GM18909 (cell line): Measurements from ENCODE around the gene OR2AT4.
"Not testable (repeated sequence)": the region's sequence is repeated elsewhere in the genome, so short reads cannot be mapped to it uniquely, and the experiment has no call there.

Experiments used
- ATAC-seq: cut with Tn5 transposase; IDR thresholded peaks from one replicate; pipeline ENCODE4 v1.9.1; 2021; ENCODE audit warnings: mild to moderate bottlenecking; ENCODE audit not compliant: unreplicated experiment, poor library complexity

The OR2AT4 gene

DNA sequence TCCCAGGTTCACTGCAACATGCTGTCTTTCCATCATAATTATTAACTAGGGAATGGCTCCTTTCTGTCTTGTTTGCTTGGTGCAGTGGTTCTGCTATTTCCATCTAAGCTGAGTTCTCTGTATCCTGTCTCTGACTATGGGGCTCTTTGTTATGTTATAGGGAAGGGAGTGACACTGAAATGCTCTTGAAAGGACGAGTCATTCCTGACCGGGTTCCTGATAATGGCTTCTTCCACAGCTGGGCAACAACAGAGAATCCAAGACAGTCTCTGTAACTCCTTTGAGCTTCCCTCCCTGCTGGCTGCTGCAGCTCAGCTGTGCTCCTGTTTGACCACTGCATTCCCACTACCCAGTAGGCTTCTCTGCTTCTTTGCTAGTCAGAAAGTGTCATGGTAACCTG is 24.1 kb downstream of the OR2AT4 start:
- no peak for ATAC-seq

DNA sequence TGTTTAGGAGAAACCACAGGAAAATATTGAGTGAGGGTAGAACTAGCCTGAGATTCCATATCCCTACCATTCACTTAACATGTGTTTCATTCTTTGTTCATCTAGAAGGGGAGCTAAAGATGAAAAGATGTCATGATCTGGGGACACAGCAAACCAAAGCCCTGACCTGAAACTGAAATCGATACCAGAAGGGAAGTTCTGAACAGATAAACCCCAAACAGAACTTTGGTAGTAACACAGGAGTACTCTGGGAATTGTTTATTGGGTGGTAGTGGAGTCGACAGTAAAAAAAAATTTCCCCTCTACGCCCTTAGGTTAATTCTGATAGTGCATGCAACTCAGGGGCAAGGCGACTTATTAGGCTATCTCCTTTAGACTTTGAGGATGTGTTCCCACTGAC is 27.2 kb downstream of the OR2AT4 start:
- no peak for ATAC-seq

DNA sequence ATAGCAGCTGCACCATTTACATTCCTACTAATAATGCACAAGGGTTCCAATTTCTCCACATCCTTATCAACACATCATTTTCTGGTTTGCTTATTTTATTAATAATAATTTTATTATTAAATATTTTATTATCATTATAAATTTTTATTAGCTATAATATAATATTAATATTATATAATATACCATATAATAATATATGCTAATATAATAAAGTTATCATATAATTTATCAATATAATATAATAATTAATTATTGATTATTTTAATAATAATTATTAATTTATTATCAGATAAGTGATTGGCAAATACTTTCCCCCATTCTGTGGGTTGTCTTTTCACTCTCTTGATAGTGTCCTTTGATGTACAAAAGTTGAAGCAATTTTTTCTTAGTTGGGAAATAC is 27.7 kb downstream of the OR2AT4 start:
- no peak for ATAC-seq

DNA sequence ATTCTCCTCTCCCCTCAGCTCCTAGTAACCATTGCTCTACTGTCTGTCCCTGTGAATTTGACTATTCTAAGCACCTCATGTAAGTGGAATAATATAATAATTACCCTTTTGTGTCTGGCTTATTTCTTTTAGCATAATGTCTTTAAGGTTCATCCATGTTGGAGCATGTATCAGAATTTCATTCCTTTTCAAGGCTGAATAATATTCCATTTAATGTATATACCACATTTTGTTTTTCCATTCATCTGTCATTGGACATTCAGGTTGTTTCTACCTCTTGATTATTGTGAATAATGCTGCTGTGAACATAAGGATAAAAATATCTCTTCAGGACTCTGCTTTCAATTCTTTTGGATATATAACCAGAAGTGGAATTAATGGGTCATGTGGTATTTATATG is 28.1 kb downstream of the OR2AT4 start:
- no peak for ATAC-seq

DNA sequence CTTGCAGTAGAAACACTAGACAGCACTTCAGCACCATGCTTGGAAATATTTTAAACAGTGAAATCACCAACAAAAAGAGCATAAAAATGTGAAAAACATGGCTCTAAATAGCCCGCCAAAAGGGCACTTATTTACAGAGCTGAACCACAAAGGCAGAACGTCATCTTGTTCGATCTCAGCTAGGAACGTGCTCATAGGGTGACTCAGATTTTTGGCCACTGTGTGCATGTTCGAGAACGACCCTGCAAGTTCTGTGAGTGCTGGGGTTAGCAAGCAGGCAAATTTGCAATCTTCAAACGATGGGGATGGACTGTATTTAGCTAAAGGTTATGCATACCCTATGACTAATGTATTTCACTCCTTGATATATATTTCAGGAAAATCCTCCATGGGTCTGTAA is 30.6 kb downstream of the OR2AT4 start:
- no peak for ATAC-seq

DNA sequence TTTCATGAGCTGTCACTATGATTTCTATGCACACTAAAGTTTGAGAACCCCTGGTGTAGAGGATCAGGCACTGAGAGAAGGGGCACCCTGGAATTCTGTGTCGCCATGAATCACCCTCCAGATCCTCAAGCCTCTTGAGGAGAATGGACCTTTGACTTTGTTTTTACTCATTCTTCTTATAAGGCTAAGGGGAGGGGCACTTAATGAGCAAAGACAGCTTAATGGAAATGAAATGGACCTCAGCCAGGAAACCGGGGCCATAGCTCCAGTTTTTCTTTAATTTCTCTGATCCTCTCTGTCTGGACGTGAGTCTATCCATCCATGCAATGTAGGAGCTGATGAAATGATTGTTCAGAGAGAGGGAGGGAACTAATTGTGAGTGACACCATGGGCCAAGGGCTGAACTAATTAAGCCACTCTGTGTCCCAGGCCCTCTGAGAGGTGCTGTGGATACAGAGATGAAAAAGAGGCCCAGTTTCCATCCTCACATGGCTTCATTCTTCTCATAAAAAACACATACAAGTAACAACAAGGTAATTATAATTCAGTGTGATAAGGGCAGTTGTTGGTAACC is 32.8 kb downstream of the OR2AT4 start:
- no peak for ATAC-seq

DNA sequence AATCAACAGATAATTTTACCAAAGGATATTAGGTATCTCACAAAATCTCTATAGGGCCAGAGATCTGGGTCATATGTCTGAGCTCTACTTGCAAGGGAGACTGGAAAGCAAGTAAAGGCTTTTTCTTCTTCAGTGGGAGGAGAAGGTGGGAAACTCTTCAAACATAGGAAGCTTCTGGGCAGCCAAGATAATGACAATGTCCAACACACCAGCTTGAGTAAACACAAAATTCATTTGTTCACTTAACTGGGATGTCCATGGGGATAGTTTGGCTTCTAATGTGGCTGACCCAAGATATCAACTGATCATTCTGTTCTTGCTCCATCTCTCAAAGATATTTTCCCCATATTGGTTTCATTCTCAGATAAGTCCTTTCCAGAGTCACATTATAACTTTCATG is 37.4 kb downstream of the OR2AT4 start:
- ATAC-seq = no peak

DNA sequence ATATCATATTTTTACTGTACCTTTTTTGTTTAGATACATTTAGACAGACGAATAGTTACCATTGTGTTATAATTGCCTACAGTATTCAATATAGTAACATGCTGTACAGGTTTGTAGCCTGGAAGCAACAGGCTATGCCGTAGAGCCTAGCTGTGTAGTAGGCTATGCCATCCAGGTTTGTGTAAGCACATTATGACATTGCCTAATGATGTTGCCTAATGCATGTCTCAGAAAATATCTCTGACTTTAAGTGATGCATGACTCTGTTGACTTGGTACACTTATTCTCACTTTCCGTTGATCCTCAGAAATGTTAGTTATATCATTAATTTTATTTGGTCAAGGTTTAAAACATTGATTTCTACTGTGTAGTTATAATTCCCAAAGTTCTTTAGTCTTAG is 39.9 kb downstream of the OR2AT4 start:
- no peak for ATAC-seq

DNA sequence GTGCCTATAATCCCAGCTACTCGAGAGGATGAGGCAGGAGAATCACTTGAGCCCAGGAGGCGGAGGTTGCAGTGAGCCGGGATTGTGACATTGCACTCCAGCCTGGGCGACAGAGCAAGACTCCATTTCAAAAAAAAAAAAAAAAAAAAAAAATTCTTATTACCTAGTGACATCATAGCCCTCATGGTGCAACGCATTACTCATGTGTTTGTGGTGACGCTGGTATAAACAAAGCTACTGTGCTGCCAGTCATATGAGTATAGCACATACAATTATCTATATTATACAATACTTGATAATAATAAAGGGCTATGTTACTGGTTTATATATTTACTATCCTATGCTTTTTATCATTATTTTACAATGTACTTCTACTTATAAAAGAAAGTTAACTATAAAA is 41.2 kb downstream of the OR2AT4 start:
- ATAC-seq = no peak

DNA sequence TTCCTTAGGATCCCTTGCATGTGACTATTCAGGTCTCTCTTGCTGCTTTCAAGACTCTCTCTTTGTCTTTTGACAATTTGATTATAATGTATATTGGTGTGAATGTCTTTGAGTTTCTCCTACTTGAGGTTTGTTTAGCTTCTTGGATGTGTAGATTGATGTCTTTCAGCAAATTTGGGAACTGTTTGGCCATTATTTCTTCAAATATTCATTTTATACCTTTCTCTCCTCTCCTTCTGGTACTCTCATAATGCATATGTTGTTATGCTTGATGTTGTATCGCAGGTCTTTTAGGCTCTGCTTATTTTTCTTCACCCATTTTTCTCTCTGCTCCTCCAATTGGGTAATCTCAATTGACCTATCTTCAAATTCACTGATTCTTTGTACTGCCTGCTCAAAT is 44.2 kb downstream of the OR2AT4 start:
- no peak for ATAC-seq

DNA sequence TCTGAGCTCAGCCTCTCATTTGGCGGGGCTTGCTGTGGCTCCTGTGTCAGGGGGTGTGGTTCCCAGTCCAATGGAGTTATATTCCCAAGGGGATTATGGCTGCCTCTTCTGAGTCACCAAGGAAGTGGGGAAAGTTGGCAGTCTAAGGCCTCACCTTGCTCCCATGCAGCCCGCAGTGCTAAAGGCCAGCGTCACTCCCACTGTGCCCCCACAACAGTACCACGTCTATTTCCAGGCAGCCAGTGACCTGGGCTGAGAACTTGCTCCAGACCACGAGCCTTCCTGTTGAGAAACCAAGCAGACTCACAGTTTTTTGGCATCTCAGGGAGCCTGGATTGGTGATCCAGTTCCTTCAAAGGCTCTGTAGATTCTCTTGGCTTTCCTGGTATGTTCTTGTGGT is 45.6 kb downstream of the OR2AT4 start:
- no peak for ATAC-seq

DNA sequence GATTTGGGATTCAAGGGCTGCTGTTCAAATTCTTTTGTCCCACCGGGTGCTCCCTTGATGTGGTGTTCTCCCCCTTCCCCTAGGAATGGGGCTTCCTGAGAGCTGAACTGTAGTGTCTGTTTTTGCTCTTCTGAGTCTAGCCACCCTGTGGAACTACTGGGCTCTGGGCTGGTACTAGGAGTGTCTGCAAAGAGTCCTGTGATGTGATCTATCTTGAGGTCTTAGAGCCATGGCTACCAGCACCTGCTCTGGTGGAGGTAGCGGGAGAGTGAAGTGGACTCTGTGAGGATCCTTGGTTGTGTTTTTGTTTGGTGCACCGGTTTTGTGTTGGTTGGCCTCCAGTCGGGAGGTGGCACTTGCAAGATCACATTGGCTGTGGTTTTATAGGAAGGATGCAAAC is 46.2 kb downstream of the OR2AT4 start:
- no peak for ATAC-seq

DNA sequence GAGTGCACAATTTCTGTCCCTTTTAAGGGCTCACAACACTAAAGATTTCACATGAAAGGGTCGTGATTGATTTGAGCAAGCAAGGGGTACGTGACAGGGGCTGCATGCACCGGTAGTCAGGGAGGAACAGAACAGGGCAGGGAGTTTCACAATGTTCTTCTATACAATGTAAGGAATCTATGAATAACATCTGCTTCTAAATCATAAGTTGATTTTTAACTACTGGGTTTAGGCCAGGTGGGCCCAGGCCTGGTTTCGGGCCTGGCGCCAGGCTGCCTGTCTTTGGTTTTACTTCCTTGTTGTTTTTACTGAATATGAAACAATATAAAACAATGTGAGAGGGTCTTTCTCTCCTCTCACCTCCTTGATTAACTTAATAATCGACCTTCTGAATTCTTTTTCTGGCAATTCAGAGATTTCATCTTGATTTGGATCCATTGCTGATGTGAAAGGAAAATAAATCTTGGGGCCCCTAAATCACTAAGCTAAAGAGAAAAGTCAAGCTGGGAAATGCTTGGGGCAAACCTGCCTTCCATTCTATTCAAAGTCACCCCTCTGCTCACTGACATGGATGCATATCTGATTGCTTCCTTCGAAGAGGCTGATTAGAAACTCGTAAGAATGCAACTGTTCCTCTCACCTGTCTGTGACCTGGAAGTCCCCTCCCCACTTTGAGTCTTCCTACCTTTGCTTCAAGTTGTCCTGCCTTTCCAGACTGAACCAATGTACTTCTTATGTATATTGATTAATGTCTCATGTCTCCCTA is 47.0 kb downstream of the OR2AT4 start:
- not testable (repeated sequence) for ATAC-seq

DNA sequence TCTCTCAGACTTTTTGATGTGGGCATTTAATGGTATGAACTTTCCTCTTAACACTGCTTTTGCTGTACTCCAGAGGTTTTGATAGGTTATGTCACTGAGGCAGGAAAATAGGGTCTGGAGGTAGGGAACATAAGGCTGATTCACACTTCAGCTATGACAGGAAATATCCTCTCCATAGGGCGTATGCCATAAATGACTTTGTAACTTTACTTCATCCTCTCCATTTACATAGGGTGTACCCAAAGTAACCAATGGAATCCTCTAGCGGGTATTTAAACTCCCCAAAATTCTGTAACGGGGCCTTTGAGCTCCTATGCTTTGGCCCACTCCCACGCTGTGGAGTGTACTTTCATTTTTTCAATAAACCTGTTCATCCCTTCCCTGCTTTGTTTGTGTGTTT is 49.5 kb downstream of the OR2AT4 start:
- ATAC-seq = no peak

DNA sequence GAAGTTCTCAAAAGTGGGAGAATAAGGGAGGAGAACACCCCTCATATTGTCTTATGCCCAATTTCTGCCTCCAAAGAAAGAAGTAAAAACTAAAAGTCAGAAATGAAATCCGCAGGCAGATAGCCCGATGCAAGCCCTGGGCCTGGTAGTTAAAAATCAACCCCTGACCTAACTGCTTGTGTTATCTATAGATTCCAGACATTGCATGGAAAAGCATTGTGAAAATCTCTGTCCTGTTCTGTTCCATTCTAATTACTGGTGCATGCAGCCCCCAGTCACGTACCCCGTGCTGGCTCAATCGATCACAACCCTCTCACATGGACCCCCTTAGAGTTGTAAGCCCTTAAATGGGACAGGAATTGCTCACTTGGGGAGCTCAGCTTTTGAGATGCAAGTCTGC is 50.0 kb downstream of the OR2AT4 start:
- not testable (repeated sequence) for ATAC-seq

DNA sequence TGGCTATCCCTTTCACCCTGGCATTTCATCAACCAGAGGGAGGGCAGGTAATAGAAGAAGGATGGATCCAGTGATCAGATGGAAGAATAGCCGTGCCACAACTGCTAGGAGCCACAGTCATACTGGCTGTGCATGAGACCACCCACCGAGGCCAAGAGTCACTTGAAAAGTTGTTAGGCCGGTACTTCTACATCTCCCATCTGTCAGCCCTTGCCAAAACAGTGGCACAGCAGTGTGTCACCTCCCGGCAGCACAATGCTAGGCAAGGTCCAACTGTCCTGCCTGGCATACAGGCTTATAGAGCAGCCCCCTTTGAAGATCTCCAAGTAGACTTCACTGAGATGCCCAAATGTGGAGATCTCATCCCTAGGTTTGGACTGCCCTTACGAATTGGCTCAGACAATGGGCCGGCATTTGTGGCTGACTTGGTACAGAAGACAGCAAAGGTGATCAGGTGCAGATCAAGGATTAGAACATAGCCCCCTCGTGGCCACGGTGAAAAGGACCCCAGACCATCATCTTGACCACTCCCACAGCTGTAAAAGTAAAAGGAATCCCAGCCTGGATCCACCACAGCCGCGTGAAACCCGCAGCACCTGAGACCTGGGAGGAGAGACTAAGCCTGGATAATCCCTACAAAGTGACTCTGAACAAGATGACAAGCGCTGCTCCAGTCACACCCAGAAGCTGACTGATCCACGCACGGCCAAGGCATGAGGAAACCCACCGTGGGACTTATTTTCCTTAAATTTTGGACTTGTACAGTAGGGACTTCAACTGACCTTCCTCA is 52.1 kb downstream of the OR2AT4 start:
- not testable (repeated sequence) for ATAC-seq

DNA sequence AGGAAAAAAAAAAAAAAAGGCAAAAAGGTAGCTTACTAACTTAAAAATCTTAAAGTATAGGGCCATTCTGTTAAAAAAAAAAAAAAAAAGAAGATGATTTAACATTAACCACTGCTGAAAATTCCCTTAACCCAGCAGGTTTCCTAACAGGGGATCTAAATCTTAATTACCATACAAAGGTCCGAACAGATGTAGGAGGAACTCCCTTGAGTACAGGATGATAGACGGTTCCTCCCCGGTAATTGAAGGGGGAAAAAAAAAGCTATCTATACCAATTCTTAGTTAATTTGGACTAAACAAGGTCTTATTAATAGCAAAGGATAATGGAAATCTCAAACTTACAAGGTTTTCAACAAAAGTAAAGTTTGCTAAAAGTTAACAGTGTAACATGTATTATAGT is 54.9 kb downstream of the OR2AT4 start:
- not testable (repeated sequence) for ATAC-seq

DNA sequence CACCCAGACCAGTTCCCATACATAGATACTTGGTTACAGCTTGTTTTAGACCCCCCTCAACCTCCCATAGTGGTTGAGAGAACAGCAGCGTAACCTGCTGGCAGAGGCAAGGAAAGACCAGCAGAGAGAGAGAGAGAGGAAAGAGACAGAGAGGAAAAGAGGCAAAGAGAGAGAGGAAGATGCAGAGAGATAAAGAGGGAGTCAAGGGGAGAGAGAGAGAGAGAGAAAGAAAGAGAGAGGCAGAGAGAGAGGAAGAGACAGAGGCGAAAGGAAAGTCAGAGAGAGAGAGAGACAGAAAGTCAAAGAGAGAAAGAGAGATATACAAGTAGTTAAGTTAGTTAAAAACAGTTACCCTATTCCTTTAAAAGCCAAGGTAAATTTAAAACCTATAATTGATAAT is 55.4 kb downstream of the OR2AT4 start:
- ATAC-seq = no peak

DNA sequence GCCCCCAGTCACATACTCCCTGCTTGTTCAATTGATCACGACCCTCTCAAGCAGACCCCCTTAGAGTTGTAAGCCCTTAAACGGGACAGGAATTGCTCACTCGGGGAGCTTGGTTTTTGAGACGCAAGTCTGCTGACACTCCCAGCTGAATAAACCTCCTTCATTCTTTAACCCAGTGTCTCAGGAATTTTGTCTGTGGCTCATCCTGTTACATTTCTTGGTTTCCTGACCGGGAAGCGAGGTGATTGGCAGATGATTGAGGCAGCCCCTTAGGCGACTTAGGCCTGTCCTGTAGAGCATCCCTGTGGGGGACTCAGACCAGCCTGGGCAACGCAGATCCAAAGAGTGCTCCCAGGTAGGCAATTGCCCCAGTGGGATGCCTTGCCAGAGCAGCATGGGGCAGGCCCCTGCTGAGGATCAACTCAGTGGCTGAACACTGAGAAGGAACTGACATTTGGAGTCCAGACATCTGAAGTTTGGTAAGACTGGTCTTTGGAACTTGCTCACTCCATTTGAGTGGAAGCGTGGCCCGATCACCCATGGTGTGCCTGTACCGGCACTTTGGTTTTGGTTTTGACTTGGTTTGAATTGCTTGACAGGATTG is 56.4 kb downstream of the OR2AT4 start:
- no peak for ATAC-seq

DNA sequence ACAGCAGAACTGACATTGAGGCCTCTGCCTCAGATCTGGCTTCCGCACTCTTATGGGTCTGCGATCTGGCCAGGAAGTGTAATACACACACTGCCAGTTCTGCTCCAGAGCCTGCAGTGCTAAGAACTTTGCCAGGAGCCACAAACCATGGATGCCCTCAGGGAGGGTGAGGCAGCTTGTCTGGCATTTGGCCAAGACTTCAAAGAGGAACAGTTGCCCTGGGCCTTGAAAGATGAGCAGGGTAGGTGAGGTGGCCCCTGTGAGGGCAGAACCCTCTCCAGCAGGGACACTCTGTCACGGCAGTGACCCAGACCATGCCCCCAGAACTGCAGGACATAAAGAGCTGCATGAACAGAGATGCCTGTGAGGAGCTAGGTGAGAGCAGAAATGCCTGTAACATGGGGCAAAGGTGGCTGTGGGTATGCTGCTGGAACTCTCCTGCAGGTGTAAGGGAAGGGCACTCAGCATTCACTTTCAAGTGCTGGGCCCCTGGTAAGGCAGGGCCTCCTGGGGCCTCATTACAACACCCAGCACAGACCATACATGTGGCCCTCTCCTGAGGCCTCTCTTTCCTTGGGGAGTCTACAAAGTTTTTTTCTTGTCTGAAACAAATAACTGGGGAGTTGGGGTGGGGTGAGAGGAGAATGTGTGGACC is 60.6 kb downstream of the OR2AT4 start:
- ATAC-seq = no peak

DNA sequence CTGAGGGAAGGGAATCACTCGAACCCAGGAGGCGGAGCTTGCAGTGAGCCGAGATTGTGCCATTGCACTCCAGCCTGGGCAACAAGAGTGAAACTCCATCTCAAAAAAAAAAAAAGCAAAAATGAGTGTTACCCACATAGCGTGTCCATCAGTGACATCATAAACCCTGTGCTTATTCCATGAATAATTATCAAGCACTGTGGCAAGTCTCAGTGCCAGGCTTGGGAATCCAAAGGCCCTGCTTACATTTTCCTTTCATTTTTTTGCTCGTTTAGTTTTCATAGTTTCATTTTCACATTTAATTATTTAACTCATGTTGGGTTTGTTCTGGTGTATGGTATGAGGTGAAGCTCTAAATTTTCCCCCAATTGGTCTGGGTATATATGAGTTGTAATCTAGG is 61.4 kb downstream of the OR2AT4 start:
- no peak for ATAC-seq
